Suprapubic skin (tissue), 4 donors: ENCODE data around the gene XRCC5. TPM values are rescaled to one million over a fixed set of nuclear protein-coding genes. Genes with fewer than 3 reads are reported as not detected.

ENCODE experiments used
- DNase-seq, 2 donors: peaks; one replicate each; pipeline ENCODE4 v3.0.0-alpha.2; 2019; ENCODE audit warnings: low spot score in 2 of 2
- H3K27ac ChIP-seq: fragments of 200-600 bp; sonication (generic); one replicate; pipeline ENCODE4 v1.5.1; 2019
- H3K27me3 ChIP-seq: fragments of 200-600 bp; sonication (generic); one replicate; pipeline ENCODE4 v1.5.1; 2019
- H3K36me3 ChIP-seq: fragments of 200-600 bp; sonication (generic); one replicate; pipeline ENCODE4 v1.5.1; 2019
- H3K4me1 ChIP-seq: fragments of 200-600 bp; sonication (generic); one replicate; pipeline ENCODE4 v1.5.1; 2019
- H3K4me3 ChIP-seq: fragments of 200-600 bp; sonication (generic); one replicate; pipeline ENCODE4 v1.5.1; 2019; ENCODE audit warnings: mild to moderate bottlenecking
- H3K9me3 ChIP-seq: fragments of 200-600 bp; sonication (generic); one replicate; pipeline ENCODE4 v1.5.1; 2019
- CTCF ChIP-seq, 2 donors: fragments of 200-600 bp in 1 of 2; fragments of 450-650 bp in 1 of 2; sonication (generic) in 1 of 2; IDR thresholded peaks; one replicate each; pipeline ENCODE4 v1.5.1; 2016 to 2019; ENCODE audit warnings: antibody characterized with exemption in 2 of 2, mild to moderate bottlenecking in 1 of 2, moderate library complexity in 1 of 2
- EP300 ChIP-seq: sonication (generic); formaldehyde crosslinking; IDR thresholded peaks from one replicate; pipeline ENCODE4 v1.6.1; 2017; ENCODE audit warnings: antibody characterized with exemption
- POLR2A ChIP-seq, 2 donors: fragments of 450-650 bp; IDR thresholded peaks; one replicate each; pipeline ENCODE4 v1.6.1; 2017; ENCODE audit warnings: antibody characterized with exemption in 2 of 2, mild to moderate bottlenecking in 2 of 2, moderate library complexity in 2 of 2
- POLR2AphosphoS5 ChIP-seq, 3 donors: sonication (generic); formaldehyde crosslinking; IDR thresholded peaks; one replicate each; pipeline ENCODE4 v1.6.1; 2017; ENCODE audit warnings: antibody characterized with exemption in 3 of 3
- WGBS: methylation state at CpG from one replicate; pipeline ENCODE4 v1.1.5; 2018; 5-methylcytosine and 5-hydroxymethylcytosine counted together
- total RNA-seq, 4 donors: library from RNA; depleted of rRNA; stranded (reverse); fragments of >200 nt; gene quantifications; one replicate each; pipeline ENCODE4 v1.1.0, GENCODE V29; 2016

The XRCC5 gene
- total RNA-seq, 4 donors from 2014 or later, result 122 to 153 (median 136) TPM

- no peak overlapping the region for H3K27ac ChIP-seq
- DNase-seq, result no peak
- H3K9me3 ChIP-seq, result no peaks in the 10 kb centered on the region
- WGBS, result 77% methylated on average over 2 of the region's 2 CpGs
- H3K36me3 ChIP-seq, result peaks cover 72% of the 10 kb centered on the region
- no peaks in the 10 kb centered on the region for H3K27me3 ChIP-seq
- peaks cover 18% of the 10 kb centered on the region for H3K4me1 ChIP-seq
- no peak overlapping the region for H3K4me3 ChIP-seq
- TF ChIP-seq POLR2A (IDR thresholded peaks at IDR 0.05) (no peak), POLR2AphosphoS5 (IDR thresholded peaks at IDR 0.05) (no peak), EP300 (no peak), CTCF (IDR thresholded peaks at IDR 0.05) (no peak)
Measured at GRCh38 chr2:216119146-216119545, 10.0 kb downstream of the XRCC5 start.

GRCh38 chr2:216119986-216120385, 10.8 kb downstream of the XRCC5 start:
- Histone ChIP-seq H3K9me3 (no peaks in the 10 kb centered on the region), H3K27ac (no peak overlapping the region), H3K27me3 (no peaks in the 10 kb centered on the region), H3K4me1 (peaks cover 12% of the 10 kb centered on the region), H3K4me3 (no peak overlapping the region), H3K36me3 (peaks cover 80% of the 10 kb centered on the region)
- WGBS, result 48% methylated on average over 3 of the region's 3 CpGs
- DNase-seq, result no peak
- no peak for TF ChIP-seq EP300
- no peak for TF ChIP-seq POLR2AphosphoS5 (IDR thresholded peaks at IDR 0.05)
- no peak for TF ChIP-seq CTCF (IDR thresholded peaks at IDR 0.05)
- no peak for TF ChIP-seq POLR2A (IDR thresholded peaks at IDR 0.05)

GRCh38 chr2:216121255-216121654, 12.1 kb downstream of the XRCC5 start:
- Histone ChIP-seq H3K9me3 (no peaks in the 10 kb centered on the region), H3K36me3 (peaks cover 93% of the 10 kb centered on the region), H3K4me3 (no peak overlapping the region), H3K4me1 (peaks cover 4% of the 10 kb centered on the region), H3K27me3 (no peaks in the 10 kb centered on the region), H3K27ac (no peak overlapping the region)
- TF ChIP-seq POLR2A (IDR thresholded peaks at IDR 0.05), result no peak
- no peak for TF ChIP-seq CTCF (IDR thresholded peaks at IDR 0.05)
- no peak for TF ChIP-seq EP300
- no peak for TF ChIP-seq POLR2AphosphoS5 (IDR thresholded peaks at IDR 0.05)
- no peak for DNase-seq
- 89% methylated on average over 3 of the region's 3 CpGs for WGBS

GRCh38 chr2:216126943-216127342, 17.8 kb downstream of the XRCC5 start:
- Histone ChIP-seq H3K9me3 (no peaks in the 10 kb centered on the region), H3K27me3 (no peaks in the 10 kb centered on the region), H3K4me1 (peaks cover 3% of the 10 kb centered on the region), H3K36me3 (peaks cover 100% of the 10 kb centered on the region), H3K4me3 (no peak overlapping the region), H3K27ac (no peak overlapping the region)
- DNase-seq, result no peak
- WGBS, result 96% methylated on average over 5 of the region's 5 CpGs
- TF ChIP-seq POLR2AphosphoS5 (IDR thresholded peaks at IDR 0.05) (no peak), POLR2A (IDR thresholded peaks at IDR 0.05) (no peak), CTCF (IDR thresholded peaks at IDR 0.05) (no peak), EP300 (no peak)

GRCh38 chr2:216130346-216130971, 21.3 kb downstream of the XRCC5 start:
- H3K4me3 ChIP-seq, result no peak overlapping the region
- TF ChIP-seq EP300 (no peak), POLR2AphosphoS5 (IDR thresholded peaks at IDR 0.05) (no peak), CTCF (IDR thresholded peaks at IDR 0.05) (no peak), POLR2A (IDR thresholded peaks at IDR 0.05) (no peak)
- no peak for DNase-seq
- peaks cover 98% of the 10 kb centered on the region for H3K36me3 ChIP-seq
- 78% methylated on average over 6 of the region's 6 CpGs for WGBS
- H3K4me1 ChIP-seq, result peaks cover 3% of the 10 kb centered on the region
- no peaks in the 10 kb centered on the region for H3K9me3 ChIP-seq
- H3K27me3 ChIP-seq, result no peaks in the 10 kb centered on the region
- no peak overlapping the region for H3K27ac ChIP-seq
